Endodermal cell (in vitro differentiated cells): Measurements from ENCODE around the gene TXLNG. TPM values are rescaled to one million over a fixed set of nuclear protein-coding genes. Genes with fewer than 3 reads are reported as not detected.
A peak's percentile ranks its signal among the peaks of the same experiment; 100 is the strongest.
"Not testable (repeated sequence)": the region's sequence is repeated elsewhere in the genome, so short reads cannot be mapped to it uniquely, and the experiment has no call there.

Experiments used
- DNase-seq: peaks from one replicate; pipeline ENCODE4 v3.0.0-alpha.2; 2017
- H3K27ac ChIP-seq: 2 replicates; pipeline ENCODE4 v1.5.1; 2013; ENCODE audit warnings: mild to moderate bottlenecking, low read depth, low read length, moderate library complexity
- H3K27me3 ChIP-seq: 2 replicates; pipeline ENCODE4 v1.6.1; 2013; ENCODE audit warnings: mild to moderate bottlenecking, low read length, moderate library complexity; ENCODE audit not compliant: insufficient read depth, control insufficient read depth, poor library complexity, severe bottlenecking
- H3K36me3 ChIP-seq: 2 replicates; pipeline ENCODE4 v1.7.0; 2013; ENCODE audit warnings: mild to moderate bottlenecking, low read length, moderate library complexity; ENCODE audit not compliant: control insufficient read depth, insufficient read depth
- H3K4me1 ChIP-seq: one replicate; pipeline ENCODE4 v1.7.0; 2013; ENCODE audit warnings: low read length; ENCODE audit not compliant: control insufficient read depth, insufficient read depth
- H3K4me3 ChIP-seq: 2 replicates; pipeline ENCODE4 v1.5.1; 2013; ENCODE audit warnings: mild to moderate bottlenecking, low read length, moderate library complexity
- H3K9ac ChIP-seq: 2 replicates; pipeline ENCODE4 v1.6.1; 2013; ENCODE audit warnings: mild to moderate bottlenecking, low read length, moderate library complexity; ENCODE audit not compliant: poor library complexity, severe bottlenecking; ENCODE audit errors: extremely low read depth
- H3K9me3 ChIP-seq: 2 replicates; pipeline ENCODE4 v1.6.1; 2013; ENCODE audit warnings: mild to moderate bottlenecking, low read length, moderate library complexity; ENCODE audit not compliant: control insufficient read depth
- H3K27ac Mint-ChIP-seq: 2 replicates; pipeline ENCODE4 v1.8.0; 2020; ENCODE audit warnings: mixed read lengths
- H3K27me3 Mint-ChIP-seq: 2 replicates; pipeline ENCODE4 v1.8.0; 2021; ENCODE audit warnings: mild to moderate bottlenecking, mixed read lengths; ENCODE audit not compliant: insufficient read depth
- H3K36me3 Mint-ChIP-seq: 2 replicates; pipeline ENCODE4 v1.8.0; 2020; ENCODE audit warnings: low read depth, mixed read lengths
- H3K4me1 Mint-ChIP-seq: 2 replicates; pipeline ENCODE4 v1.8.0; 2020; ENCODE audit warnings: mixed read lengths
- H3K4me3 Mint-ChIP-seq: 2 replicates; pipeline ENCODE4 v1.8.0; 2020; ENCODE audit warnings: mild to moderate bottlenecking, moderate library complexity, mixed read lengths
- H3K9me3 Mint-ChIP-seq: 2 replicates; pipeline ENCODE4 v1.8.0; 2020; ENCODE audit warnings: mild to moderate bottlenecking, mixed read lengths
- CTCF ChIP-seq: fragments of 200-600 bp; sonication (generic); conservative IDR thresholded peaks from 2 replicates; pipeline ENCODE4 v1.5.0; 2021; ENCODE audit warnings: antibody characterized with exemption, mild to moderate bottlenecking
- WGBS, 2 experiments: methylation state at CpG; one replicate each; pipeline versions ENCODE4 v1.1.5 to v1.1.7; 2013; ENCODE audit warnings: missing lambda C conversion rate in 2 of 2, mixed read lengths in 1 of 2; ENCODE audit not compliant: insufficient coverage in 1 of 2, insufficient read length in 1 of 2; 5-methylcytosine and 5-hydroxymethylcytosine counted together
- total RNA-seq, 2 donors: library from RNA; stranded (reverse); fragmentation: NEBNext Ultra II Directional in 1 of 2; extraction: Animal tissue kit (Norgen Biotek cat#: 25700) in 1 of 2; gene quantifications; 2 replicates in 1 of 2; 3 replicates in 1 of 2; pipeline ENCODE4 v1.2.1, GENCODE V29; 2021

The TXLNG gene
- total RNA-seq, 2 donors from 2014 or later = 13.8 to 31.0 TPM

- WGBS, 2 experiments = 86 to 96% methylated on average over 15 to 16 of the region's 17 CpGs
- no peaks in the 10 kb centered on the region for H3K9me3 ChIP-seq
- Mint-ChIP-seq H3K4me3 (no peak overlapping the region), H3K27me3 (no peaks in the 10 kb centered on the region), H3K27ac (no peak overlapping the region), H3K9me3 (no peaks in the 10 kb centered on the region), H3K36me3 (no peaks in the 10 kb centered on the region), H3K4me1 (peaks cover 18% of the 10 kb centered on the region)
- H3K36me3 ChIP-seq = no peaks in the 10 kb centered on the region
- DNase-seq = no peak
- no peaks in the 10 kb centered on the region for H3K27me3 ChIP-seq
- H3K4me1 ChIP-seq = no peaks in the 10 kb centered on the region
- no peak for TF ChIP-seq CTCF
- no peak overlapping the region for H3K27ac ChIP-seq
- no peak overlapping the region for H3K9ac ChIP-seq
- H3K4me3 ChIP-seq = no peak overlapping the region
These were observed 2.8 kb upstream of the TXLNG start for GRCh38 chrX:16783452-16783851.

GRCh38 chrX:16784440-16784839, 1.8 kb upstream of the TXLNG start:
- not testable (repeated sequence) for H3K27me3 Mint-ChIP-seq, H3K9me3 Mint-ChIP-seq, H3K9me3 ChIP-seq, H3K9ac ChIP-seq, H3K4me3 ChIP-seq, DNase-seq, H3K36me3 ChIP-seq, H3K4me1 ChIP-seq, H3K36me3 Mint-ChIP-seq, H3K27ac Mint-ChIP-seq, H3K27me3 ChIP-seq, H3K27ac ChIP-seq
- Mint-ChIP-seq H3K4me3 (peak overlapping the region; percentile 80), H3K4me1 (peaks cover 18% of the 10 kb centered on the region)
- WGBS, 2 experiments = 80 to 95% methylated on average over 1 to 16 of the region's 18 CpGs

GRCh38 chrX:16785247-16786138, 773 bp upstream of the TXLNG start:
- peak overlapping the region; percentile 63 for H3K9ac ChIP-seq
- H3K4me3 ChIP-seq = peak overlapping the region; percentile 89
- Mint-ChIP-seq H3K4me3 (peak overlapping the region; percentile 80), H3K36me3 (peaks cover 4% of the 10 kb centered on the region), H3K9me3 (no peaks in the 10 kb centered on the region), H3K4me1 (peaks cover 18% of the 10 kb centered on the region), H3K27me3 (no peaks in the 10 kb centered on the region), H3K27ac (peak overlapping the region; percentile 95)
- H3K27ac ChIP-seq = no peak overlapping the region
- TF ChIP-seq CTCF = no peak
- WGBS, 2 experiments = 14% methylated on average over 34 of the region's 39 CpGs; no CpG with 5 or more reads in 1 of the 2 experiments
- no peaks in the 10 kb centered on the region for H3K4me1 ChIP-seq
- DNase-seq = no peak
- H3K36me3 ChIP-seq = no peaks in the 10 kb centered on the region
- H3K27me3 ChIP-seq = no peaks in the 10 kb centered on the region
- no peaks in the 10 kb centered on the region for H3K9me3 ChIP-seq
